Measurements from ENCODE around the gene ZFP1. TPM values are rescaled to one million over a fixed set of nuclear protein-coding genes. Genes with fewer than 3 reads are reported as not detected.
A peak's percentile ranks its signal among the peaks of the same experiment; 100 is the strongest.

Gene ZFP1
- total RNA-seq, 1 donor from 2014 or later: 17.0 TPM

DNA sequence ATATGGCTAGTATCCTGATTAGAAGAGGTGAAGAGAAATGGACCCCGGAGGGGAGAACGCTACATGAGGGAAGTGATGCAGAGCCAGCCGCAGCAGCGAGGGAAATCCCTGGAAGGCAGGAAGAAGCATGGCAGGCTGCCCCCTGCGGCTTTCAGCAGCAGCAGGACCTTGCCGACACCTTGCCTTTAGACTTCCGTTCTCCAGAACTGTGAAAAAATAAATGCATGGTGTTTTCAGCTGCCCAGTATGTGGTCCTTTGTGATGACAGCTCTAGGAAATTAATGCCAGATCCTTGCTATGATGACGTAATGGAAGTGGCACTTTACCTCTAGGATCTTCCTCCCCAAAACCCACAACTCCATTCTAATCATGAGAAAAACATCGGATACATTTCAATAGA lies 9.7 kb upstream of the ZFP1 start:
- H3K27ac Mint-ChIP-seq (ENCODE audit: unreplicated experiment): no peak overlapping the region
- H3K36me3 Mint-ChIP-seq (ENCODE audit: unreplicated experiment): no peaks in the 10 kb centered on the region
- no peaks in the 10 kb centered on the region for H3K9me3 Mint-ChIP-seq (ENCODE audit: unreplicated experiment)
- H3K4me3 Mint-ChIP-seq (ENCODE audit: unreplicated experiment): no peak overlapping the region
- H3K4me1 Mint-ChIP-seq (ENCODE audit: unreplicated experiment): peaks cover 7% of the 10 kb centered on the region
- H3K27me3 Mint-ChIP-seq (ENCODE audit: unreplicated experiment): peaks cover 3% of the 10 kb centered on the region
- TF ChIP-seq, protein P1, sequence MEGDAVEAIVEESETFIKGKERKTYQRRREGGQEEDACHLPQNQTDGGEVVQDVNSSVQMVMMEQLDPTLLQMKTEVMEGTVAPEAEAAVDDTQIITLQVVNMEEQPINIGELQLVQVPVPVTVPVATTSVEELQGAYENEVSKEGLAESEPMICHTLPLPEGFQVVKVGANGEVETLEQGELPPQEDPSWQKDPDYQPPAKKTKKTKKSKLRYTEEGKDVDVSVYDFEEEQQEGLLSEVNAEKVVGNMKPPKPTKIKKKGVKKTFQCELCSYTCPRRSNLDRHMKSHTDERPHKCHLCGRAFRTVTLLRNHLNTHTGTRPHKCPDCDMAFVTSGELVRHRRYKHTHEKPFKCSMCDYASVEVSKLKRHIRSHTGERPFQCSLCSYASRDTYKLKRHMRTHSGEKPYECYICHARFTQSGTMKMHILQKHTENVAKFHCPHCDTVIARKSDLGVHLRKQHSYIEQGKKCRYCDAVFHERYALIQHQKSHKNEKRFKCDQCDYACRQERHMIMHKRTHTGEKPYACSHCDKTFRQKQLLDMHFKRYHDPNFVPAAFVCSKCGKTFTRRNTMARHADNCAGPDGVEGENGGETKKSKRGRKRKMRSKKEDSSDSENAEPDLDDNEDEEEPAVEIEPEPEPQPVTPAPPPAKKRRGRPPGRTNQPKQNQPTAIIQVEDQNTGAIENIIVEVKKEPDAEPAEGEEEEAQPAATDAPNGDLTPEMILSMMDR (IDR thresholded peaks at IDR 0.05): no peak
- DNase-seq (ENCODE audit: extremely low spot score, unreplicated experiment): no peak

DNA sequence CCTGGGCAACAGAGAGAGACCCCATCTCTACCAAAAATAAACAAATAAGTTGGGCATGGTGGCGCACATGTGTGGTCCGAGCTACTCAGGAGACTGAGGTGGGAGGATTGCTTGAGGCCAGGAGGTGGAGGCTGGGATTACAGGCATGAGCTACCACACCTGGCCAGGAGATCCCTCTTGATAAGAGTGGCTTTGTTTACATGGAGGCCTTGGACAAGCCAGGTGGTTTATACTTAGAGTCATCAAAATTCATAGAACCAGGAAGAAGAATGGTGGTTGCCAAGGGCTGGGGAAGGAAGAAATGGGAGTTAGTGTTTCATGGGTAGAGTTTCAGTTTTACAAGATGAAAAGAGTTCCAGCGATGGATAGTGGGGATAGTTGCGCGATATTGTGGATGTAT lies 8.8 kb upstream of the ZFP1 start:
- H3K9me3 Mint-ChIP-seq (ENCODE audit: unreplicated experiment): no peaks in the 10 kb centered on the region
- no peaks in the 10 kb centered on the region for H3K36me3 Mint-ChIP-seq (ENCODE audit: unreplicated experiment)
- no peak for DNase-seq (ENCODE audit: extremely low spot score, unreplicated experiment)
- H3K4me3 Mint-ChIP-seq (ENCODE audit: unreplicated experiment): no peak overlapping the region
- peaks cover 7% of the 10 kb centered on the region for H3K4me1 Mint-ChIP-seq (ENCODE audit: unreplicated experiment)
- no peak overlapping the region for H3K27ac Mint-ChIP-seq (ENCODE audit: unreplicated experiment)
- TF ChIP-seq, protein P1 (IDR thresholded peaks at IDR 0.05): no peak
- H3K27me3 Mint-ChIP-seq (ENCODE audit: unreplicated experiment): peaks cover 3% of the 10 kb centered on the region

DNA sequence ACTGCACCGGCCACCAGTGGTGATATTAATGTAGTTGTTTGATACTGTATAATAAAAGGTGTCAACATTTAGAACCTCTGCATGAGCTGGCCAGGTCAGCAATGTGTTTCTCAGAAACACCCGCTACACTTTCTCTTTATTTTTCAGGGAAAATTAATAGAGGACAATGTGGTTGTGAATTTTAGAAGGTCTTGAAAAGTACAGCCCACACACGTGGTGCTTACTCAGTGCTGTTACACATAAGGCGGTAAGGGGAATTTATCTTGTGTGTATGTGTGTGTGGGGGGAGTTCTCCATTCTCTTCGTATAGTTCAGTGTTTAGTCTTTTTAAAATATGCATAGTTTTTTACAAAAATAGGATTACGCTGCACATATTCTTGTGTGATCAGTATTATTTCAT lies 4.4 kb upstream of the ZFP1 start:
- H3K27ac Mint-ChIP-seq (ENCODE audit: unreplicated experiment): no peak overlapping the region
- no peak for DNase-seq (ENCODE audit: extremely low spot score, unreplicated experiment)
- no peaks in the 10 kb centered on the region for H3K9me3 Mint-ChIP-seq (ENCODE audit: unreplicated experiment)
- peaks cover under 1% of the 10 kb centered on the region for H3K4me1 Mint-ChIP-seq (ENCODE audit: unreplicated experiment)
- no peaks in the 10 kb centered on the region for H3K36me3 Mint-ChIP-seq (ENCODE audit: unreplicated experiment)
- no peak overlapping the region for H3K4me3 Mint-ChIP-seq (ENCODE audit: unreplicated experiment)
- TF ChIP-seq, protein P1 (IDR thresholded peaks at IDR 0.05): no peak
- H3K27me3 Mint-ChIP-seq (ENCODE audit: unreplicated experiment): no peaks in the 10 kb centered on the region

DNA sequence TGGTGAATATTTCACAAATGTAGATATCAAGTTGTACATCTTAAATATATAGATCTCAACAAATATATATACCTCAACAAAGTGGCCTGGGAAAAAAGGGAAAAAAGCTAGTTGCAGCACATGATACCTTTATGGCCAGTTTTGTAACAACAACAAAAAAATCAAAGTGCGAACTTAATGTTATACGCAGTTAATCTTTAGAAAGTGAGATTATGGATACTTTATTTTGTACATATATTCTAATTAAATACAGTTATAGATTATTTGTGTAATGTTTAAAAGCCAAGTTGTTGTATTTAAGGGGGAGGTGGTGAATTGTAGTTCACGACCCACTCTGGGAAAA lies 385 bp upstream of the ZFP1 start:
- Mint-ChIP-seq H3K4me3 (ENCODE audit: unreplicated experiment) (peak overlapping the region; percentile 84), H3K27me3 (ENCODE audit: unreplicated experiment) (no peaks in the 10 kb centered on the region), H3K27ac (ENCODE audit: unreplicated experiment) (no peak overlapping the region), H3K4me1 (ENCODE audit: unreplicated experiment) (peaks cover 11% of the 10 kb centered on the region), H3K9me3 (ENCODE audit: unreplicated experiment) (peaks cover 21% of the 10 kb centered on the region), H3K36me3 (ENCODE audit: unreplicated experiment) (peaks cover 26% of the 10 kb centered on the region)
- no peak for DNase-seq (ENCODE audit: extremely low spot score, unreplicated experiment)
- TF ChIP-seq, protein P1 (IDR thresholded peaks at IDR 0.05): no peak

DNA sequence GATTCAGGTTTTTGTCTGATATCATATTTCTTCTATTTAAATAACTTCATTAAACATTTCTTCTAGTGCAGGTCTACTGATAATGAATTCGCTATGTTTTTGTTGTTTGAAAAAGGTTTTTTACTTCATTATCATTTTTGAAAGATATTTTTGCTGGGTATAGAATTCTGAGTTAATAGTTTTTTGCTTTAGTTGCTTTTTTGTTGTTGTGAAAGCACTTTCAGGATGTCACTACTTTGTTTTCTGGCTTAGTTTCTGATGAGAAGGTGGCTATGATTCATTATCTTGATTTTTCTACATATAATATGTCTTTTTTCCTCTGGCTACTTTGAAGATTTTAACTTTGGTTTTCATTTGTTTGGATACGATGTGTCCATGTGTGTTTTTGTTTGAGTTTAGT lies 3.5 kb downstream of the ZFP1 start:
- Mint-ChIP-seq H3K4me1 (ENCODE audit: unreplicated experiment) (peaks cover 11% of the 10 kb centered on the region), H3K27ac (ENCODE audit: unreplicated experiment) (no peak overlapping the region), H3K27me3 (ENCODE audit: unreplicated experiment) (no peaks in the 10 kb centered on the region), H3K36me3 (ENCODE audit: unreplicated experiment) (peaks cover 46% of the 10 kb centered on the region), H3K9me3 (ENCODE audit: unreplicated experiment) (peaks cover 23% of the 10 kb centered on the region), H3K4me3 (ENCODE audit: unreplicated experiment) (no peak overlapping the region)
- no peak for DNase-seq (ENCODE audit: extremely low spot score, unreplicated experiment)
- TF ChIP-seq, protein P1 (IDR thresholded peaks at IDR 0.05): no peak
